B cell (primary cell): ENCODE results near the gene NIPAL3. TPM values are rescaled to one million over a fixed set of nuclear protein-coding genes. Genes with fewer than 3 reads are reported as not detected.
"Not testable (repeated sequence)": the region's sequence is repeated elsewhere in the genome, so short reads cannot be mapped to it uniquely, and the experiment has no call there.

Experiments used
- ATAC-seq: fragments of 200-7000 bp; cut with Tn5 transposase; one replicate; pipeline ENCODE4 v1.10.0; 2021; ENCODE audit warnings: low read depth, mild to moderate bottlenecking, moderate number of reproducible peaks, moderate library complexity
- CTCF ChIA-PET: fragments of 350-600 bp; sonication (Branson Sonifier 250); formaldehyde crosslinking; loops from one replicate; lab custom pipeline; 2021; ENCODE audit warnings: antibody characterized with exemption, inconsistent platforms; lab: Charles Lee
- POLR2A ChIA-PET: fragments of 350-600 bp; sonication (Branson Sonifier 250); formaldehyde crosslinking; loops from one replicate; lab custom pipeline; 2021; ENCODE audit warnings: antibody characterized with exemption; lab: Charles Lee
- DNase-seq: peaks from one replicate; pipeline ENCODE4 v3.0.0; 2013
- H2AFZ ChIP-seq: 2 replicates; pipeline ENCODE4 v1.6.1; 2012; ENCODE audit warnings: mild to moderate bottlenecking, low read depth, low read length; ENCODE audit not compliant: insufficient read depth, poor library complexity, severe bottlenecking
- H3K27ac ChIP-seq, 2 donors: 1 replicate in 1 of 2; 2 replicates in 1 of 2; pipeline ENCODE4 v1.5.1; 2012 to 2013; ENCODE audit warnings: low read length in 2 of 2, mild to moderate bottlenecking in 2 of 2, moderate library complexity in 1 of 2
- H3K27me3 ChIP-seq, 4 experiments: fragments of 200-600 bp in 1 of 4; sonication (generic) in 1 of 4; replicated peaks in 1 of 4; 1 replicate in 2 of 4; 2 replicates in 2 of 4; pipeline versions ENCODE4 v1.6.1 to v1.7.0; 2013 to 2016; ENCODE audit warnings: low read length in 3 of 4, mild to moderate bottlenecking in 2 of 4, mixed read lengths in 1 of 4, moderate library complexity in 1 of 4; ENCODE audit not compliant: insufficient read depth in 4 of 4, control insufficient read depth in 3 of 4; ENCODE audit errors: control extremely low read depth in 1 of 4
- H3K36me3 ChIP-seq, 2 experiments: replicated peaks in 1 of 2; 1 replicate in 1 of 2; 2 replicates in 1 of 2; pipeline versions ENCODE4 v1.6.1 to v1.7.1; 2013; ENCODE audit warnings: low read length in 1 of 2; ENCODE audit not compliant: insufficient read depth in 2 of 2, control insufficient read depth in 1 of 2; ENCODE audit errors: control extremely low read depth in 1 of 2, extremely low read depth in 1 of 2
- H3K4me1 ChIP-seq, 2 donors: fragments of 200-600 bp in 1 of 2; sonication (generic) in 1 of 2; 1 replicate in 1 of 2; 2 replicates in 1 of 2; pipeline versions ENCODE4 v1.5.1 to v1.6.1; 2013 to 2017; ENCODE audit warnings: low read length in 2 of 2; ENCODE audit not compliant: control insufficient read depth in 2 of 2, insufficient read depth in 2 of 2
- H3K4me2 ChIP-seq: replicated peaks from 2 replicates; pipeline ENCODE3; 2012; ENCODE audit warnings: mild to moderate bottlenecking, low read depth, low read length; ENCODE audit not compliant: poor library complexity, severe bottlenecking
- H3K4me3 ChIP-seq, 5 experiments: fragments of 200-600 bp in 1 of 5; sonication (generic) in 1 of 5; 1 replicate in 3 of 5; 2 replicates in 2 of 5; pipeline versions ENCODE4 v1.5.1 to v1.7.0; 2011 to 2016; ENCODE audit warnings: low read length in 4 of 5, mild to moderate bottlenecking in 4 of 5, low read depth in 2 of 5, control low read depth in 1 of 5, moderate library complexity in 1 of 5; ENCODE audit not compliant: insufficient read depth in 1 of 5; ENCODE audit errors: control extremely low read depth in 1 of 5, extremely low read depth in 1 of 5
- H3K79me2 ChIP-seq: fragments of 200-600 bp; sonication (generic); one replicate; pipeline ENCODE4 v1.6.0; 2016; ENCODE audit warnings: low read length; ENCODE audit not compliant: control insufficient read depth, insufficient read depth
- H3K9ac ChIP-seq: fragments of 200-600 bp; sonication (generic); 2 replicates; pipeline ENCODE4 v1.6.1; 2017; ENCODE audit warnings: mild to moderate bottlenecking, low read length, moderate library complexity
- H3K9me3 ChIP-seq, 3 donors: one replicate each; pipeline versions ENCODE4 v1.6.1 to v1.7.1; 2013; ENCODE audit warnings: low read length in 2 of 3; ENCODE audit not compliant: control insufficient read depth in 2 of 3, insufficient read depth in 1 of 3; ENCODE audit errors: control extremely low read depth in 1 of 3
- H4K20me1 ChIP-seq: 2 replicates; pipeline ENCODE4 v1.6.0; 2012; ENCODE audit warnings: mild to moderate bottlenecking, low read length; ENCODE audit not compliant: insufficient read depth, control insufficient read depth, poor library complexity, severe bottlenecking
- H3K27ac Mint-ChIP-seq: one replicate; pipeline ENCODE4 v1.8.0; 2021; ENCODE audit warnings: mixed read lengths
- H3K27me3 Mint-ChIP-seq: one replicate; pipeline ENCODE4 v1.8.0; 2021; ENCODE audit warnings: mixed read lengths
- H3K4me1 Mint-ChIP-seq: one replicate; pipeline ENCODE4 v1.8.0; 2021; ENCODE audit warnings: mixed read lengths
- H3K4me3 Mint-ChIP-seq: one replicate; pipeline ENCODE4 v1.8.0; 2021; ENCODE audit warnings: mixed read lengths
- H3K9me3 Mint-ChIP-seq: one replicate; pipeline ENCODE4 v1.8.0; 2022; ENCODE audit warnings: mixed read lengths; ENCODE audit not compliant: insufficient read depth
- CTCF ChIP-seq: fragments of 200-600 bp; IDR thresholded peaks from one replicate; pipeline ENCODE4 v1.8.0; 2022; ENCODE audit warnings: antibody characterized with exemption, mild to moderate bottlenecking
- EZH2 ChIP-seq: IDR thresholded peaks from 2 replicates; pipeline ENCODE4 v1.6.1; 2012; ENCODE audit warnings: borderline replicate concordance, low read depth, mild to moderate bottlenecking, moderate library complexity, low read length; ENCODE audit not compliant: insufficient read depth, poor library complexity, severe bottlenecking
- WGBS: methylation state at CpG from one replicate; pipeline ENCODE4 v1.1.5; 2013; ENCODE audit warnings: missing lambda C conversion rate; ENCODE audit not compliant: insufficient coverage; 5-methylcytosine and 5-hydroxymethylcytosine counted together
- intact Hi-C: fragments of 100-400 bp; cut with micrococcal nuclease; formaldehyde crosslinking; loops from one replicate; pipeline ENCODE4 v1.10.0; 2022
- polyA plus RNA-seq: library from polyadenylated mRNA; depleted of rRNA; stranded (reverse); fragments of >200 nt; gene quantifications from 2 replicates; pipeline ENCODE4 v1.2.3, GENCODE V29; 2012
- total RNA-seq, 2 donors: library from RNA; stranded (reverse); fragments of 120-200 nt in 1 of 2; gene quantifications; 1 replicate in 1 of 2; 2 replicates in 1 of 2; pipeline versions ENCODE4 v1.2.3 to v1.2.4, GENCODE V29; 2013 to 2022

NIPAL3 gene
- total and polyA plus RNA-seq, 2 donors (not counting 1 experiment from before 2014, with no cell fraction given) = 23.8 to 31.6 TPM

- no peak overlapping the region for H3K27ac Mint-ChIP-seq
- H3K4me2 ChIP-seq = no peak overlapping the region
- H4K20me1 ChIP-seq = no peaks in the 10 kb centered on the region
- H3K4me3 ChIP-seq = no peak overlapping the region
- WGBS = 100% methylated on average over 2 of the region's 3 CpGs
- H3K79me2 ChIP-seq = no peaks in the 10 kb centered on the region
- H3K36me3 ChIP-seq = peaks cover 3 to 75% of the 10 kb centered on the region in 2 experiments
- no peak overlapping the region for H3K27ac ChIP-seq
- no peaks in the 10 kb centered on the region for H3K4me1 ChIP-seq
- DNase-seq (no peak), ATAC-seq (no peak)
- H3K27me3 Mint-ChIP-seq = no peaks in the 10 kb centered on the region
- H3K4me1 Mint-ChIP-seq = no peaks in the 10 kb centered on the region
- no peak for TF ChIP-seq EZH2
- no peak for TF ChIP-seq CTCF
- H3K4me3 Mint-ChIP-seq = no peak overlapping the region
- H3K9me3 ChIP-seq = peaks cover 0 to 6% (median 0%) of the 10 kb centered on the region in 3 donors
- no peak overlapping the region for H3K9ac ChIP-seq
- ChIA-PET POLR2A (no interaction called here), CTCF (interaction anchor here (0.6 to 1.2 kb wide), 3 partner anchors 49 to 130 kb away, joined by 3 to 5 read pairs (median 3); no protein-coding TSS in a partner anchor)
- intact Hi-C loops = no loop called here
- no peaks in the 10 kb centered on the region for H3K9me3 Mint-ChIP-seq
- H3K27me3 ChIP-seq = no peaks in the 10 kb centered on the region
- H2AFZ ChIP-seq = no peak overlapping the region
Observed at GRCh38 chr1:24457866-24458265, 42.3 kb downstream of the NIPAL3 start.

GRCh38 chr1:24459551-24460266 is 44.1 kb downstream of the NIPAL3 start:
- intact Hi-C loops = no loop called here
- Histone ChIP-seq H3K79me2 (no peaks in the 10 kb centered on the region), H3K27ac (no peak overlapping the region), H3K4me1 (no peaks in the 10 kb centered on the region), H3K36me3 (peaks cover 3 to 69% of the 10 kb centered on the region in 2 experiments), H3K9me3 (peaks cover 0 to 6% (median 0%) of the 10 kb centered on the region in 3 donors), H3K27me3 (no peaks in the 10 kb centered on the region), H3K9ac (no peak overlapping the region), H3K4me3 (no peak overlapping the region), H3K4me2 (no peak overlapping the region), H2AFZ (no peak overlapping the region), H4K20me1 (no peaks in the 10 kb centered on the region)
- no peak for DNase-seq
- POLR2A ChIA-PET = interaction anchor here (0.6 kb wide), 1 partner anchor 139 kb away, joined by 6 read pairs; no protein-coding TSS in a partner anchor
- H3K4me1 Mint-ChIP-seq = no peaks in the 10 kb centered on the region
- H3K4me3 Mint-ChIP-seq = no peak overlapping the region
- CTCF ChIA-PET = interaction anchor here (1.0 to 1.4 kb wide), 2 partner anchors 127 to 132 kb away, joined by 3 to 4 read pairs; no protein-coding TSS in a partner anchor
- no peak for TF ChIP-seq EZH2
- TF ChIP-seq CTCF = no peak
- no peaks in the 10 kb centered on the region for H3K27me3 Mint-ChIP-seq
- H3K9me3 Mint-ChIP-seq = no peaks in the 10 kb centered on the region
- H3K27ac Mint-ChIP-seq = no peak overlapping the region
- WGBS = 100% methylated on average over 5 of the region's 6 CpGs
- ATAC-seq = no peak

GRCh38 chr1:24462128-24462527 is 46.5 kb downstream of the NIPAL3 start:
- H3K4me2 ChIP-seq, H3K27me3 Mint-ChIP-seq, H3K4me1 Mint-ChIP-seq, POLR2A ChIA-PET, H3K27ac ChIP-seq, H4K20me1 ChIP-seq, H2AFZ ChIP-seq, H3K4me3 Mint-ChIP-seq, DNase-seq, H3K27ac Mint-ChIP-seq, H3K9ac ChIP-seq, H3K9me3 ChIP-seq, H3K79me2 ChIP-seq, H3K27me3 ChIP-seq, H3K4me1 ChIP-seq, ATAC-seq, intact Hi-C loops, H3K9me3 Mint-ChIP-seq, H3K4me3 ChIP-seq: not testable (repeated sequence)
- WGBS = 96% methylated on average over 2 of the region's 4 CpGs
- peaks cover 3 to 71% of the 10 kb centered on the region in 2 experiments for H3K36me3 ChIP-seq
- CTCF ChIA-PET = interaction anchor here (1.1 kb wide), 1 partner anchor 125 kb away, joined by 3 read pairs; no protein-coding TSS in a partner anchor
